Measurements from ENCODE around the gene CREB5.

The CREB5 gene

GRCh38 chr7:28625432-28625831 is 213.1 kb downstream of the CREB5 start:
- TF ChIP-seq, protein P1, sequence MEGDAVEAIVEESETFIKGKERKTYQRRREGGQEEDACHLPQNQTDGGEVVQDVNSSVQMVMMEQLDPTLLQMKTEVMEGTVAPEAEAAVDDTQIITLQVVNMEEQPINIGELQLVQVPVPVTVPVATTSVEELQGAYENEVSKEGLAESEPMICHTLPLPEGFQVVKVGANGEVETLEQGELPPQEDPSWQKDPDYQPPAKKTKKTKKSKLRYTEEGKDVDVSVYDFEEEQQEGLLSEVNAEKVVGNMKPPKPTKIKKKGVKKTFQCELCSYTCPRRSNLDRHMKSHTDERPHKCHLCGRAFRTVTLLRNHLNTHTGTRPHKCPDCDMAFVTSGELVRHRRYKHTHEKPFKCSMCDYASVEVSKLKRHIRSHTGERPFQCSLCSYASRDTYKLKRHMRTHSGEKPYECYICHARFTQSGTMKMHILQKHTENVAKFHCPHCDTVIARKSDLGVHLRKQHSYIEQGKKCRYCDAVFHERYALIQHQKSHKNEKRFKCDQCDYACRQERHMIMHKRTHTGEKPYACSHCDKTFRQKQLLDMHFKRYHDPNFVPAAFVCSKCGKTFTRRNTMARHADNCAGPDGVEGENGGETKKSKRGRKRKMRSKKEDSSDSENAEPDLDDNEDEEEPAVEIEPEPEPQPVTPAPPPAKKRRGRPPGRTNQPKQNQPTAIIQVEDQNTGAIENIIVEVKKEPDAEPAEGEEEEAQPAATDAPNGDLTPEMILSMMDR (IDR thresholded peaks at IDR 0.05; ENCODE audit: low read depth, low read length), result no peak
- DNase-seq (ENCODE audit: extremely low read depth, low read depth), result no peak

DNA sequence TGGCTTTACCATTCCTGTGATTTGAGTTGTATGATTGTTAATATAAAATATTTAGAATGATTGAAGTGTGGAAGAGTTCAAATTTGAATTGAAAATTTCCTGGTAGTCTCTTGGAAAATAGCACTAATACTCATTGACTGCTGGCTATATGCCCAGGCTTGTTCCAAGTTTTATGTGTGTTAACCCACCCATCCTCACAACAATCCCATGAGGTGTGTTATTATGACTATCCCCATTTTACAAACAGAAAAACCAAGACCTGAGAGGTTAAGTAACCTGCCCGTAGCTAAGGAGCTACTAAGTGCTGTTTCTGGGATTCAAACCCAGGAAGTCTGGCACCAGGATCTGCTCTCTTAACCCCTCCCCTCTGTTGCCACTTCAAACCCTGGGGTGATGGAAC is 213.9 kb downstream of the CREB5 start:
- TF ChIP-seq, protein P1 (IDR thresholded peaks at IDR 0.05; ENCODE audit: low read depth, low read length), result no peak
- DNase-seq (ENCODE audit: extremely low read depth, low read depth), result no peak

GRCh38 chr7:28626624-28627262 is 214.4 kb downstream of the CREB5 start:
- TF ChIP-seq, protein P1 (IDR thresholded peaks at IDR 0.05; ENCODE audit: low read depth, low read length), result peak; percentile 58
- DNase-seq (ENCODE audit: extremely low read depth, low read depth), result no peak

- TF ChIP-seq, protein P1 (IDR thresholded peaks at IDR 0.05; ENCODE audit: low read depth, low read length), result no peak
- peak; percentile 10 for DNase-seq (ENCODE audit: extremely low read depth, low read depth)
These were observed 214.9 kb downstream of the CREB5 start for GRCh38 chr7:28627263-28627653.

DNA sequence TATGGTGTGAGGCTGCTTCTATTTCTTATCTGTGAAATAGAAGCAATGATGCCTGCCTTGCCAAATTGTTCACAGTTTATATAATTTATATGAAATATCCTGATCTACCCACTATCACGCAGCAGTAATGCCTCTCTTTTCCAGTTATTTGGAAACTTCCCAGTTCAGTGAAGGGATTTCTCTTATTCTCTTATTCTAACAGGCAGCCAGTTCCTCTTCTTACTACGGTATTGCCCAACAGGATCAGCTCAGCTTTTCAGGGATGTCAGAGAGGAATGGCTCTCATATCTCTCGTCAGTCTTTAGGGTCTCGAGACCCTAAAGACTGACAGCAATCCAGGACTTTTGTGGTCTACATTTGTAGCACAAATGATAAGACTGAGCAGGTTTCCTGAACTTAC is 215.6 kb downstream of the CREB5 start:
- TF ChIP-seq, protein P1 (IDR thresholded peaks at IDR 0.05; ENCODE audit: low read depth, low read length), result no peak
- DNase-seq (ENCODE audit: extremely low read depth, low read depth), result no peak

GRCh38 chr7:28629216-28629842 is 217.0 kb downstream of the CREB5 start:
- TF ChIP-seq, protein P1 (IDR thresholded peaks at IDR 0.05; ENCODE audit: low read depth, low read length), result no peak
- no peak for DNase-seq (ENCODE audit: extremely low read depth, low read depth)

- peak; percentile 16 for DNase-seq (ENCODE audit: extremely low read depth, low read depth)
- TF ChIP-seq, protein P1 (IDR thresholded peaks at IDR 0.05; ENCODE audit: low read depth, low read length), result no peak
These were observed 218.0 kb downstream of the CREB5 start for GRCh38 chr7:28630350-28630749.

All from AG09319 (cell line).